Esophagus muscularis mucosa (tissue), 4 donors: ENCODE results near the gene PRSS16.

Experiments used
- CTCF ChIP-seq, 3 experiments: fragments of 200-600 bp in 2 of 3; fragments of 450-650 bp in 1 of 3; sonication (generic) in 2 of 3; IDR thresholded peaks; one replicate each; pipeline ENCODE4 v1.5.1; 2017 to 2019; ENCODE audit warnings: antibody characterized with exemption in 3 of 3, mild to moderate bottlenecking in 2 of 3, moderate library complexity in 1 of 3
- EP300 ChIP-seq: sonication (generic); formaldehyde crosslinking; IDR thresholded peaks from one replicate; pipeline ENCODE4 v1.6.1; 2017; ENCODE audit warnings: antibody characterized with exemption
- POLR2A ChIP-seq: fragments of 450-650 bp; IDR thresholded peaks from one replicate; pipeline ENCODE4 v1.6.1; 2017; ENCODE audit warnings: antibody characterized with exemption, moderate library complexity, mild to moderate bottlenecking, low read depth
- POLR2AphosphoS5 ChIP-seq, 2 donors: sonication (generic); formaldehyde crosslinking; IDR thresholded peaks; one replicate each; pipeline ENCODE4 v1.6.1; 2017; ENCODE audit warnings: antibody characterized with exemption in 2 of 2

- TF ChIP-seq CTCF (IDR thresholded peaks at IDR 0.05) (no peak), EP300 (no peak), POLR2A (no peak), POLR2AphosphoS5 (IDR thresholded peaks at IDR 0.05) (no peak)
Measured at GRCh38 chr6:27273783-27274182, 26.3 kb downstream of the PRSS16 start.
